Activated naive CD8-positive, alpha-beta T cell treated with anti-CD3 and anti-CD28 coated beads, Interleukin-2, amount 10 ng/mL, durations not matched to agents 7 days and 5 days (primary cell): ENCODE measurements around the gene ABHD12. TPM values are rescaled to one million over a fixed set of nuclear protein-coding genes. Genes with fewer than 3 reads are reported as not detected.

Experiments
- ATAC-seq: fragments of 150-1000 bp; cut with Tn5 transposase; one replicate; pipeline ENCODE4 v1.10.0; 2021; ENCODE audit warnings: low read depth, moderate library complexity
- POLR2A ChIA-PET: fragments of 350-600 bp; sonication (Branson Sonifier 250); formaldehyde crosslinking; loops from one replicate; lab custom pipeline; 2021; ENCODE audit warnings: antibody characterized with exemption; lab: Charles Lee
- DNase-seq: peaks from one replicate; pipeline ENCODE4 v3.0.0; 2021
- H3K27ac Mint-ChIP-seq: one replicate; pipeline ENCODE4 v1.8.0; 2022; ENCODE audit warnings: mild to moderate bottlenecking, mixed read lengths
- H3K27me3 Mint-ChIP-seq: one replicate; pipeline ENCODE4 v1.8.0; 2022; ENCODE audit warnings: mild to moderate bottlenecking, moderate library complexity, mixed read lengths
- H3K36me3 Mint-ChIP-seq: one replicate; pipeline ENCODE4 v1.8.0; 2021; ENCODE audit warnings: mild to moderate bottlenecking, mixed read lengths
- H3K4me1 Mint-ChIP-seq: one replicate; pipeline ENCODE4 v1.8.0; 2021; ENCODE audit warnings: mixed read lengths
- H3K4me3 Mint-ChIP-seq: one replicate; pipeline ENCODE4 v1.8.0; 2022; ENCODE audit warnings: mild to moderate bottlenecking, moderate library complexity, mixed read lengths
- H3K9me3 Mint-ChIP-seq: one replicate; pipeline ENCODE4 v1.8.0; 2021; ENCODE audit warnings: mixed read lengths
- total RNA-seq, 2 experiments: library from RNA; stranded (reverse); gene quantifications; one replicate each; pipeline ENCODE4 v1.2.3, GENCODE V29; 2021

Gene ABHD12
- total RNA-seq, 2 experiments from 2014 or later = 26.5 to 27.3 TPM

GRCh38 chr20:25287631-25288290 is 102.9 kb downstream of the ABHD12 start:
- Mint-ChIP-seq H3K27me3 (no peaks in the 10 kb centered on the region), H3K27ac (no peak overlapping the region), H3K4me3 (no peak overlapping the region), H3K4me1 (no peaks in the 10 kb centered on the region), H3K36me3 (peaks cover 4% of the 10 kb centered on the region), H3K9me3 (no peaks in the 10 kb centered on the region)
- POLR2A ChIA-PET = interaction anchor here (0.5 kb wide), 1 partner anchor 104 kb away, joined by 3 read pairs; no protein-coding TSS in a partner anchor
- no peak for ATAC-seq
- no peak for DNase-seq

GRCh38 chr20:25286917-25287316 is 103.7 kb downstream of the ABHD12 start:
- Mint-ChIP-seq H3K27ac (no peak overlapping the region), H3K9me3 (no peaks in the 10 kb centered on the region), H3K4me1 (no peaks in the 10 kb centered on the region), H3K27me3 (no peaks in the 10 kb centered on the region), H3K36me3 (peaks cover 4% of the 10 kb centered on the region), H3K4me3 (no peak overlapping the region)
- ATAC-seq (no peak), DNase-seq (peak; percentile 10)
- POLR2A ChIA-PET = no interaction called here

- Mint-ChIP-seq H3K27ac (peak overlapping the region; percentile 13), H3K4me3 (no peak overlapping the region), H3K27me3 (no peaks in the 10 kb centered on the region), H3K9me3 (no peaks in the 10 kb centered on the region), H3K4me1 (no peaks in the 10 kb centered on the region), H3K36me3 (peaks cover 4% of the 10 kb centered on the region)
- DNase-seq (peak; percentile 24), ATAC-seq (no peak)
- POLR2A ChIA-PET = no interaction called here
Observed at GRCh38 chr20:25285856-25286798, 104.5 kb downstream of the ABHD12 start.

DNA sequence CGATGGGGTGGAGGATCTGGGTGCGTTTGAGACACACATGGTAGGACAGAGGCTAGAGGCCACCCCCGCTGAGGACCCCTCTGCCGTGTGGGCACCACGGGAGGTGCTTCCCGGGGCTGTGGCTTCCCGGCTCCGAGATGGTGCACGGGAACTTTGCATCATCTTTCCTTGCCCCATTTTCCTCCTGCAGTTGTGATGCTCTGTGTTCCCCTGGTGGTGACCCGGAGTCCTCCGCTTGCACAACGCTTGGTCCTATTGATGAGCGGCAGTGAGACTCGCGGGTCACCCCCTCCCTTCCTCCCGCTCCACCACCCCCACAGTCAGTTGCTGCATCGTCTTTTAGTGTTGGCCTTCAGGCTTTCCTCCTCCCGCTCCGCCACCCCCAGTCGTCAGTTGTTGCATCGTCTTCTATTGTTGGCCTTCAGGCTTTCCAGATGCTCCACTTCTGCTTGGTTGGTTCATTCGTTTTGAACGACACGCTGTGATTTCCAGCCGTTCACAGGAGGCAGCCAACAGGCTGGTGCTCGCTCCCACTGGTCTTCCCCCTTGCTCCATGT is 105.5 kb downstream of the ABHD12 start:
- Mint-ChIP-seq H3K36me3 (peaks cover 4% of the 10 kb centered on the region), H3K9me3 (no peaks in the 10 kb centered on the region), H3K27ac (peak overlapping the region; percentile 13), H3K4me3 (no peak overlapping the region), H3K4me1 (no peaks in the 10 kb centered on the region), H3K27me3 (no peaks in the 10 kb centered on the region)
- ATAC-seq = no peak
- peak; percentile 10 for DNase-seq
- POLR2A ChIA-PET = no interaction called here

- Mint-ChIP-seq H3K27ac (peak overlapping the region; percentile 63), H3K4me3 (no peak overlapping the region), H3K9me3 (no peaks in the 10 kb centered on the region), H3K36me3 (peaks cover 4% of the 10 kb centered on the region), H3K4me1 (no peaks in the 10 kb centered on the region), H3K27me3 (no peaks in the 10 kb centered on the region)
- ATAC-seq (no peak), DNase-seq (peak; percentile 17)
- POLR2A ChIA-PET = no interaction called here
Observed at GRCh38 chr20:25284131-25284601, 106.5 kb downstream of the ABHD12 start.

- Mint-ChIP-seq H3K27me3 (no peaks in the 10 kb centered on the region), H3K4me3 (no peak overlapping the region), H3K4me1 (no peaks in the 10 kb centered on the region), H3K27ac (peak overlapping the region; percentile 63), H3K9me3 (no peaks in the 10 kb centered on the region), H3K36me3 (peaks cover 4% of the 10 kb centered on the region)
- DNase-seq = peak; percentile 21
- no peak for ATAC-seq
- POLR2A ChIA-PET = no interaction called here
Observed at GRCh38 chr20:25283221-25283951, 107.2 kb downstream of the ABHD12 start.

DNA sequence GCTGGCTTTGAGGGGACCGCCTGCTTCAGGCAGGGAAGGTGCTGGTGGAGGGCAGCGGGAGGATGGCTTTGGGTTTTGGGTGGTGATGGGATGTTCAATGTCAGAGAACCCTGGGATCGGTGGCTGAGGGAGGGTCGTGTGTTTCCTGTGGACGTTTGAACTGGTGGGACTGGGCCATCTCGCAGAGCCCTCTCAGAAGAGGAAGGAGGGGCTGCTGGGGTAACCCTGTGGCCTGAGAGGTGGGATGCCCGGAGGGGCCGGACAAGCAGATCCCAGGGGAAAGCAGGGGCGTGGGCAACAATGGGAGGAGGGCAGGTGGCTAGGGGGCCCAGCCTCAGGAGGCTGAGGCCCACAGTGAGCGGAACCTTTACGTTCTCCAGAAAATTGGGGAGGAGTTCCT is 107.8 kb downstream of the ABHD12 start:
- H3K4me3 Mint-ChIP-seq = no peak overlapping the region
- peak; percentile 5 for DNase-seq

DNA sequence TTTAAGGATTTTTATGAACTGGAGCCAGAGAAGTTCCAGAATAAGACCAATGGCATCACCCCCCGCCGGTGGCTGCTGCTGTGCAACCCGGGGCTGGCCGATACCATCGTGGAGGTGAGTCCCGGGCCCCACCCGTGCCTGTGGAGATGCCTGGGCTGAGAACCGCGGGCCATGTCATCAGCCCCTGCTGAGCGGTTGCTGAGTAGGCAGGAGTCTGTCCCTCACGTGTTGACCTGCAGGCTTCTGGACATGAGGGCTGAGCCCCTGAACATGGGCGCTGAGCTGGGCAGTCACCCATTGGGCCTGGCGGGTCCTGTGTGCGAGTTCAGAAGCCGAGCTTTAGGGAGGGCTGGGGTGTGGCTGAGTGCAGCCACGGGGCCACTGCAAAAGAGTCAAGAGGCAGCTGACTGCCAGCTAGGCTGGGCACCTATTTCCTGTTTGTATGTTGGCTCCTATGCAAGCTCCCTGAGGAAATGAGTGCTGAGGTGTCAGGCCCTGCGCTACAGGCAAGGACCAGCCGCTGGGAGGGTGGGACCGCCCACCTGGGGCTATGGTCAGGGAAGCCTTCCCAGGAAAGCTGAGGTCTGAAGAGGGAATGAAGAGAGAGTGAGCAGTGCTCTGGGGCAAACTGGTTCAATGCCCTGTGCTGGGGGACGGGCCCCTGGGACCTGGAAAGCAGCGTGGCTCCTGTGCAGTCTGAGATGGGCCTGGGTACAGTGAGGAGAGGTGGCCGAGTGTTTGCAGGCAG is 108.4 kb downstream of the ABHD12 start:
- ATAC-seq (no peak), DNase-seq (peak; percentile 15)
- Mint-ChIP-seq H3K27me3 (no peaks in the 10 kb centered on the region), H3K4me1 (no peaks in the 10 kb centered on the region), H3K4me3 (no peak overlapping the region), H3K27ac (peak overlapping the region; percentile 5), H3K9me3 (no peaks in the 10 kb centered on the region), H3K36me3 (peaks cover 4% of the 10 kb centered on the region)
- POLR2A ChIA-PET = no interaction called here

More for the DNA sequence above, 107.8 kb downstream of the ABHD12 start:
- Mint-ChIP-seq H3K9me3 (no peaks in the 10 kb centered on the region), H3K36me3 (peaks cover 4% of the 10 kb centered on the region), H3K27ac (no peak overlapping the region), H3K27me3 (no peaks in the 10 kb centered on the region), H3K4me1 (no peaks in the 10 kb centered on the region)
- ATAC-seq = no peak
- POLR2A ChIA-PET = no interaction called here

DNA sequence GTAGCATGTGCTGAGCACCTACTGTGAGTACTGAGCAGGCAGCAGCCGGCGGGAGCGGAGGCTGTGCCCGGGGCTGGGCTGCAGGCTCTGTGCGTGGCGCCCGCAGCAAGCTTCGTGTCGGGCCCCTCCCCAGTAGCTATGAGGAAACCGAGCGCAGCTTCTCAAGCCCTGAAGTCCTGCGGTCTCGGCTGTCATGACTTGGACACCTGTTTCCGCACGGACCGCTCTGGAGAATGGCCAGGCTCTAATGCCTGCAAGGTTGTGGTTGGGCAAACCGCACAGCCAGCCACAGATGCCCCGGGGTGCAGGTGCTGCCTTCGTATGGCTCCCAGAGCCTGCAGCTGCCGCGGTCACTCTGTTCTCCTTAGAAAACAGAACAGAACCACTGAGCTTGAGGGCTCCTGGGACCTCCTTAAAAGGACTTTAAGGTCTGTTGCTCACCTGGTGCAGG is 109.1 kb downstream of the ABHD12 start:
- H3K9me3 Mint-ChIP-seq = no peaks in the 10 kb centered on the region
- H3K36me3 Mint-ChIP-seq = peaks cover 4% of the 10 kb centered on the region
- no peaks in the 10 kb centered on the region for H3K27me3 Mint-ChIP-seq
- no peaks in the 10 kb centered on the region for H3K4me1 Mint-ChIP-seq
- H3K27ac Mint-ChIP-seq = no peak overlapping the region
- peak; percentile 12 for DNase-seq
- H3K4me3 Mint-ChIP-seq = no peak overlapping the region
- POLR2A ChIA-PET = no interaction called here
- ATAC-seq = no peak

GRCh38 chr20:25280574-25281535 is 109.8 kb downstream of the ABHD12 start:
- no peaks in the 10 kb centered on the region for H3K9me3 Mint-ChIP-seq
- peaks cover 4% of the 10 kb centered on the region for H3K36me3 Mint-ChIP-seq
- H3K27me3 Mint-ChIP-seq = no peaks in the 10 kb centered on the region
- no peak overlapping the region for H3K27ac Mint-ChIP-seq
- no peaks in the 10 kb centered on the region for H3K4me1 Mint-ChIP-seq
- H3K4me3 Mint-ChIP-seq = no peak overlapping the region
- POLR2A ChIA-PET = no interaction called here
- ATAC-seq (no peak), DNase-seq (peak; percentile 17)

DNA sequence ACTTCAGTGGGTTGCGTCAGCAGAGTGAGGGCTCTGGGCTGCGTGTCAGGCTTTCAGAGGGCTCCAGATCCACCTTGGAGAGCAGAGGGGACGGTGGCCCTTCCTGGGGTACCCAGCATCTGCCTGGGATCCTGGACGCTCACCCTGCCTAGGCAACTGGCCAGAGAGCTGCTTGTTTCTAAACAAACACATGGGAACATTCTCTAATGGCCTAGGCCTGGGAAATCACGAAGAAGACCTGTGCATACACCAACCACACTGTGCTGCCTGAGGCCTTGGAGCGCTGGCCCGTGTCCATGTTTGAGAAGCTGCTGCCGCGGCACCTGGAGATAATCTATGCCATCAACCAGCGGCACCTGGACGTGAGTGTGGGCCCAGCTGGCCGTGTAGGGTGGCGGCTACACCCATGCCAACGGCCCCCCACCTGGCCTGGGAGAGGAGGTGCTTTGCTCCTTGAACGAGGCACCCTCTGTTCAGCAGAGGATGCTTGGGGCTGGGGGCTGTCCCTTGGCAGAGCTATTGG is 110.5 kb downstream of the ABHD12 start:
- H3K27ac Mint-ChIP-seq = no peak overlapping the region
- H3K36me3 Mint-ChIP-seq = no peaks in the 10 kb centered on the region
- H3K27me3 Mint-ChIP-seq = no peaks in the 10 kb centered on the region
- H3K9me3 Mint-ChIP-seq = no peaks in the 10 kb centered on the region
- POLR2A ChIA-PET = no interaction called here
- DNase-seq (peak; percentile 17), ATAC-seq (no peak)
- no peaks in the 10 kb centered on the region for H3K4me1 Mint-ChIP-seq
- H3K4me3 Mint-ChIP-seq = no peak overlapping the region
